Ishikawa (cell line): ENCODE measurements around the gene AUTS2.

Experiments used
- CEBPB ChIP-seq: IDR thresholded peaks from 2 replicates; pipeline ENCODE4 v1.6.1; 2012
- CREB1 ChIP-seq: IDR thresholded peaks from 2 replicates; pipeline ENCODE4 v1.6.1; 2012; ENCODE audit warnings: low read depth
- EGR1 ChIP-seq: IDR thresholded peaks from 2 replicates; pipeline ENCODE4 v1.6.1; 2012
- EP300 ChIP-seq: IDR thresholded peaks from 2 replicates; pipeline ENCODE4 v1.6.1; 2012; ENCODE audit warnings: borderline replicate concordance
- FOXM1 ChIP-seq: IDR thresholded peaks from 2 replicates; pipeline ENCODE4 v1.6.1; 2012; ENCODE audit warnings: low read depth, borderline replicate concordance
- NFIC ChIP-seq: IDR thresholded peaks from 2 replicates; pipeline ENCODE4 v1.6.1; 2012
- RAD21 ChIP-seq: IDR thresholded peaks from 2 replicates; pipeline ENCODE4 v1.6.1; 2012; ENCODE audit warnings: low read depth
- TAF1 ChIP-seq: IDR thresholded peaks from 2 replicates; pipeline ENCODE4 v1.6.1; 2012; ENCODE audit warnings: low read depth, mild to moderate bottlenecking
- TCF12 ChIP-seq: IDR thresholded peaks from 2 replicates; pipeline ENCODE4 v1.6.1; 2012; ENCODE audit warnings: low read depth
- TEAD4 ChIP-seq: IDR thresholded peaks from 2 replicates; pipeline ENCODE4 v1.6.1; 2012
- YY1 ChIP-seq: IDR thresholded peaks from 2 replicates; pipeline ENCODE4 v1.6.1; 2012; ENCODE audit warnings: low read depth
- ZBTB7A ChIP-seq: IDR thresholded peaks from 2 replicates; pipeline ENCODE4 v1.6.1; 2012; ENCODE audit warnings: low read depth
- TF ChIP-seq, protein P1 (sequence below): IDR thresholded peaks from 2 replicates; pipeline ENCODE4 v1.6.1; 2012; ENCODE audit warnings: low read depth, mild to moderate bottlenecking
- TF ChIP-seq, protein P2 (sequence below): IDR thresholded peaks from 2 replicates; pipeline ENCODE4 v1.6.1; 2012
- TF ChIP-seq, protein P3 (sequence below): IDR thresholded peaks from 2 replicates; pipeline ENCODE4 v1.6.1; 2012

AUTS2 gene

DNA sequence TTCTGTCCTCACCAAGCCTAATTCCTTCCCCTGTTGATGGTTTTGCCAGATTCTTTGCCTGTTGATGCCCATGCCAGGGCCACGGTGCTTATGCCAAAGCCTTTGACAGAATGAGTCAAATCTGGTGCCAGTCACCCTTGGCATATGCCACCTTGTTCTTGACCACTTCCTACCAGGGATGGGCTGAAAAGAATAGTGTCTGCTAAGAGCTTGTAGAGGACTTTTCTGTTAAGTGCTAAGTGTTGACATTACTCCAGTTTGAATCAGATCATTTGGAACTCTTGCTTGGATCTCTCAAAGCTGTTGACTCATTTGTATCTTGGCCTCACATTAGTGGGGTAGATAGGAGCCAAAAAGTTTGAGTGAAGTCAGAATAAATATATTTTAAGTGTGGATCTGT lies 661.2 kb downstream of the AUTS2 start:
- TF ChIP-seq RAD21 (no peak), TAF1 (no peak), TEAD4 (no peak), FOXM1 (no peak), CREB1 (no peak)
- TF ChIP-seq, protein P1, sequence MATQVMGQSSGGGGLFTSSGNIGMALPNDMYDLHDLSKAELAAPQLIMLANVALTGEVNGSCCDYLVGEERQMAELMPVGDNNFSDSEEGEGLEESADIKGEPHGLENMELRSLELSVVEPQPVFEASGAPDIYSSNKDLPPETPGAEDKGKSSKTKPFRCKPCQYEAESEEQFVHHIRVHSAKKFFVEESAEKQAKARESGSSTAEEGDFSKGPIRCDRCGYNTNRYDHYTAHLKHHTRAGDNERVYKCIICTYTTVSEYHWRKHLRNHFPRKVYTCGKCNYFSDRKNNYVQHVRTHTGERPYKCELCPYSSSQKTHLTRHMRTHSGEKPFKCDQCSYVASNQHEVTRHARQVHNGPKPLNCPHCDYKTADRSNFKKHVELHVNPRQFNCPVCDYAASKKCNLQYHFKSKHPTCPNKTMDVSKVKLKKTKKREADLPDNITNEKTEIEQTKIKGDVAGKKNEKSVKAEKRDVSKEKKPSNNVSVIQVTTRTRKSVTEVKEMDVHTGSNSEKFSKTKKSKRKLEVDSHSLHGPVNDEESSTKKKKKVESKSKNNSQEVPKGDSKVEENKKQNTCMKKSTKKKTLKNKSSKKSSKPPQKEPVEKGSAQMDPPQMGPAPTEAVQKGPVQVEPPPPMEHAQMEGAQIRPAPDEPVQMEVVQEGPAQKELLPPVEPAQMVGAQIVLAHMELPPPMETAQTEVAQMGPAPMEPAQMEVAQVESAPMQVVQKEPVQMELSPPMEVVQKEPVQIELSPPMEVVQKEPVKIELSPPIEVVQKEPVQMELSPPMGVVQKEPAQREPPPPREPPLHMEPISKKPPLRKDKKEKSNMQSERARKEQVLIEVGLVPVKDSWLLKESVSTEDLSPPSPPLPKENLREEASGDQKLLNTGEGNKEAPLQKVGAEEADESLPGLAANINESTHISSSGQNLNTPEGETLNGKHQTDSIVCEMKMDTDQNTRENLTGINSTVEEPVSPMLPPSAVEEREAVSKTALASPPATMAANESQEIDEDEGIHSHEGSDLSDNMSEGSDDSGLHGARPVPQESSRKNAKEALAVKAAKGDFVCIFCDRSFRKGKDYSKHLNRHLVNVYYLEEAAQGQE = no peak
- TF ChIP-seq, protein P2, sequence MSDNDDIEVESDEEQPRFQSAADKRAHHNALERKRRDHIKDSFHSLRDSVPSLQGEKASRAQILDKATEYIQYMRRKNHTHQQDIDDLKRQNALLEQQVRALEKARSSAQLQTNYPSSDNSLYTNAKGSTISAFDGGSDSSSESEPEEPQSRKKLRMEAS = no peak

DNA sequence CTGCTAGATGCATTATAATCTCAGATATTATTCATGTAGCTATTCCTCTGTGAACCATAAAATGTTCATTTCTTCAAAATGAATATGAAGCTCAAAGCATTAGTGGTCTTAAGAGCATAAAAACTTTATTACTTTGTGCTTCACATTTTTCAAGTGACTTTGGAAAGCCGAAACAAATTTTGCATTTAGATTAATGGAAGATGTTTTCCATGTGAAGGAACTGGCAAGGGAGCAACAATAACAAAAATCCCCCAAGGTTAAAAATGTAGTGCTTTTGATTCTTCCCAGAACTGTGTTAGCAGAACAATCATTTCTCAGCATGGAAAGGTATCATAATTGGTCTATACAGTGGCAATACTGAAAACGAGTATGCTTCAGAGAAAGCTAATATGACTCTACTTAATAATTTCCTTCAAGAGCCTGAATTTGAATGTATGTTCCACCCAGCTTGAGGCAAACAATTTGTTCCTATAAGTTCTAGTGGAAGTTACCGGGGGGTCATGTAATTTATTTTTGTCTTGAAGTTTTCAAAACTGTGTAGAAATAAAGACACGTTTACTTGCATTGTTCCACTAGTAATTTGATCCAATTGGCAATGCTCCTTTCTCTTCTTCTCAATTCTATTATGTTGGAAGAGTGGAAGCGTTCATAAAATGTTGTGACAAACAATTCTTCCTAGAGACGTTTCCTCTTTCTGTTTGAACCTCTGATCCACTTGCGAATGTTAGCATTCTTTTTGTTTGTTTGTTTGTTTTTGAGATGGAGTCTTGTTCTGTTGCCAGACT lies 665.4 kb downstream of the AUTS2 start:
- TF ChIP-seq TEAD4 (no peak), TCF12 (no peak), NFIC (no peak), EP300 (no peak), CEBPB (no peak), CREB1 (no peak), ZBTB7A (no peak), FOXM1 (no peak), TAF1 (no peak), EGR1 (no peak), RAD21 (no peak), YY1 (no peak)
- TF ChIP-seq, protein P1 = no peak
- TF ChIP-seq, protein P2 = no peak
- TF ChIP-seq, protein P3, sequence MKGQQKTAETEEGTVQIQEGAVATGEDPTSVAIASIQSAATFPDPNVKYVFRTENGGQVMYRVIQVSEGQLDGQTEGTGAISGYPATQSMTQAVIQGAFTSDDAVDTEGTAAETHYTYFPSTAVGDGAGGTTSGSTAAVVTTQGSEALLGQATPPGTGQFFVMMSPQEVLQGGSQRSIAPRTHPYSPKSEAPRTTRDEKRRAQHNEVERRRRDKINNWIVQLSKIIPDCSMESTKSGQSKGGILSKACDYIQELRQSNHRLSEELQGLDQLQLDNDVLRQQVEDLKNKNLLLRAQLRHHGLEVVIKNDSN = no peak

DNA sequence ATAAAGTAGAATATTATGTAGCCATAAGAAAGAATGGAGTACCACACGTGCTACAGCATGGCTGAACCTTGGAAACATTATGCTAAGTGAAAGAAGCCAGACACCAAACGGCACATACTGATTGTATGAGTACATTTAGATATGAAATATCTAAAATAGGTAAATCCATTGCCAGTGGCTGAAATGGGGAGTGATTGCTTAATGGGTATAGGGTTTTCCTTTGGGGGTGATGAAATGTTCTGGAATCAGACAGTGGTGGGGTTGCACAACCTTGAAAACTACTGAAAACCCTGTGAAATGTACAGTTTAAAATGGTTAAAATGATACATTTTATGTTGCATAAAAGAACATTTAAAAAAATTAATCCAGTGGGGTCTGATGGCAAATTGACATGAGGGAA lies 667.9 kb downstream of the AUTS2 start:
- TF ChIP-seq FOXM1 (no peak), EP300 (no peak), TEAD4 (no peak), CEBPB (no peak), TAF1 (no peak), ZBTB7A (no peak), YY1 (no peak), EGR1 (no peak), NFIC (no peak), CREB1 (no peak), RAD21 (no peak), TCF12 (no peak)
- TF ChIP-seq, protein P1 = no peak
- TF ChIP-seq, protein P3 = no peak
- TF ChIP-seq, protein P2 = no peak

DNA sequence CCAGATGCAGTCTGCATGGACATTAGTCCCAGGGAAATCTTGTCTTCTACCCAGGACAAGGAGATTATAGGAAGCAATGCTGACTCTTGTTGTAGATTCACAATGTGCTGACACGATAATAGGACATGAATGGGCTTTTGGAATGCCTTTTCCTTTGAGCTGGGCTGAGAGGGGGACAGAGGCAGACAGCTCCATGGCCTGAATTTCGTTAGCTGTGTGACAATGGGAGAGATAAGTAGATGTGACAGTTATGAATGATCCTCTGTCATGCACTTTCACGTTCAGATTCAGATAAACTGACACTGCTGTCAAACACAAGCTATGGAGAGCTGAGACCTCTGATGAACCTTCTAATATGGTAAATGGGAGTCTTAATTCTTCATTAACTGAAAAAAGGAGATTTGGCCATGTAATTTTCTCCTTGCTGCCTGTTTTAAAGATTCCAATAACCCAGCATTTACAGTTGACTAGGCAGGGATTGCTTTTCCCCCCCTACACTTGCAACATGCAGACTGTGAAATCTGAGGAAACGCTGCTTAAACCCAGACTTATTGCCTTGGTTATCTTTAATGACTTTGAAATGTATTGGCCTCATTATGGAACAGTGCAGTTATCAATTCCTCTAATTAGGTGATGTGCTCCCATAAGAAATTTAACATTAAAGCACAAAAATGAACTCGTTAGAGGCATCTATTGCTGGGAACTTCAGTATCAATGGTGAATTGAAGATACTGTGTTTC lies 669.3 kb downstream of the AUTS2 start:
- TF ChIP-seq CREB1 = no peak
- TF ChIP-seq, protein P1 = no peak
- TF ChIP-seq FOXM1 = no peak
- no peak for TF ChIP-seq TCF12
- no peak for TF ChIP-seq NFIC
- no peak for TF ChIP-seq EGR1
